ENCODE results near the gene TP53I13.
A peak's percentile ranks its signal among the peaks of the same experiment; 100 is the strongest.

DNA sequence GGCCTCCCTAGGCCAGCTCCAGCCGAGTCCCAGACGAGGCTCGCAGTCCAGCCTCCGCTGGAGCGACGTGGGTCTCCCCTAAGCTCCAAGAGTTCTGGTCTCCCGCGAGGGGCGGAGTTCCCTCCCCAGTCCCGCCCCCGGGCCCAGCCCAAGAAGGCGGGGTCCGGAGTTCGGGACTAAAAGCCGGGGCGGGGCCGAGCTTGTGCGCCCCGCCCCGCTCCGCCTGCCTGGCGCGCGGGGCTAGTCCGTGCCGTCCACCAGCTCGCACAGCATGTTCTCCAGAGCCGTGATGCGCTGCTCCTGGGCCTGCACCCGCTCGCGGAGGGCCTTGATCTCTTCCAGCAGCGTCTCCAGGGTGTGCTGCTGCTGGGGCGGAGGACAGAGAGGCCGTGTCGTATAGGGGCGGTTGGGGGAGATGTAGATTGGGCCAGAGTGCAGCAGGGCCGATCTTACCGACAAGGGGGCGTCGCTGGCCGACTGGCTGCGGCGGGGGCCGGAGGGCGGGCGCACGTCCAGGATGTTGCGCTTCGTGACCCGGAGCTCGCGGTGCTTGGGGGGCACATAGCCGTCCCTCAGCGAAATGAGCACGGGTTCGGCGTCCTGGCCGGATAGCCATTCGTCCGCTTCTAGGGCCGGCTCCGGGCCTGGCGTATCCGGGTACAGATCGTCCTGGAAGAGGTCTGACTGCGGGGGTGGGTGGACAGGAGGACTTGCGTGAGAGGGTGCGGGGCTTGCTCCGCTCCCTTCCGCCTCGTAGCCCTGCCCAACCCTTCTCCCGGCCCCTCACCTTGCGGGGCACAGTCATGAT is 47.2 kb downstream of the TP53I13 start:
- TF ChIP-seq, protein P1, sequence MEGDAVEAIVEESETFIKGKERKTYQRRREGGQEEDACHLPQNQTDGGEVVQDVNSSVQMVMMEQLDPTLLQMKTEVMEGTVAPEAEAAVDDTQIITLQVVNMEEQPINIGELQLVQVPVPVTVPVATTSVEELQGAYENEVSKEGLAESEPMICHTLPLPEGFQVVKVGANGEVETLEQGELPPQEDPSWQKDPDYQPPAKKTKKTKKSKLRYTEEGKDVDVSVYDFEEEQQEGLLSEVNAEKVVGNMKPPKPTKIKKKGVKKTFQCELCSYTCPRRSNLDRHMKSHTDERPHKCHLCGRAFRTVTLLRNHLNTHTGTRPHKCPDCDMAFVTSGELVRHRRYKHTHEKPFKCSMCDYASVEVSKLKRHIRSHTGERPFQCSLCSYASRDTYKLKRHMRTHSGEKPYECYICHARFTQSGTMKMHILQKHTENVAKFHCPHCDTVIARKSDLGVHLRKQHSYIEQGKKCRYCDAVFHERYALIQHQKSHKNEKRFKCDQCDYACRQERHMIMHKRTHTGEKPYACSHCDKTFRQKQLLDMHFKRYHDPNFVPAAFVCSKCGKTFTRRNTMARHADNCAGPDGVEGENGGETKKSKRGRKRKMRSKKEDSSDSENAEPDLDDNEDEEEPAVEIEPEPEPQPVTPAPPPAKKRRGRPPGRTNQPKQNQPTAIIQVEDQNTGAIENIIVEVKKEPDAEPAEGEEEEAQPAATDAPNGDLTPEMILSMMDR (IDR thresholded peaks at IDR 0.05 in 2 of 3, conservative IDR thresholded peaks at IDR 0.05 in 1 of 3; ENCODE audit: control insufficient read depth in 2 of 3, extremely low read depth in 1 of 3, insufficient read depth in 1 of 3, low read depth in 3 of 3, low read length in 3 of 3) = no peak
- TF ChIP-seq MXI1 (IDR thresholded peaks at IDR 0.05; ENCODE audit: low read depth, low read length) (0 out of 2 replicates have a peak, but pooled peaks have one; percentile 23), NFYB (IDR thresholded peaks at IDR 0.05; ENCODE audit: insufficient read depth, low read depth, low read length) (no peak), CREM (IDR thresholded peaks at IDR 0.05; ENCODE audit: low read depth) (no peak), MYC (IDR thresholded peaks at IDR 0.05; ENCODE audit: insufficient read depth, insufficient read length, insufficient replicate concordance, low read length, severe bottlenecking) (no peak), POLR2A (IDR thresholded peaks at IDR 0.05; ENCODE audit: low read depth, low read length) (no peak), JUND (IDR thresholded peaks at IDR 0.05; ENCODE audit: low read depth, low read length) (no peak)
